GM12875 (cell line): ENCODE results near the gene SYCP3.

Source experiments
- H3K4me3 ChIP-seq: one replicate; pipeline ENCODE4 v1.5.1; 2011; ENCODE audit warnings: low read depth, low read length, control low read depth
- CTCF ChIP-seq: IDR thresholded peaks from 2 replicates; pipeline ENCODE4 v1.5.1; 2011; ENCODE audit warnings: low read depth, mild to moderate bottlenecking, control low read depth, inconsistent platforms, low read length, moderate library complexity, borderline replicate concordance; ENCODE audit not compliant: insufficient read depth

Gene SYCP3

DNA sequence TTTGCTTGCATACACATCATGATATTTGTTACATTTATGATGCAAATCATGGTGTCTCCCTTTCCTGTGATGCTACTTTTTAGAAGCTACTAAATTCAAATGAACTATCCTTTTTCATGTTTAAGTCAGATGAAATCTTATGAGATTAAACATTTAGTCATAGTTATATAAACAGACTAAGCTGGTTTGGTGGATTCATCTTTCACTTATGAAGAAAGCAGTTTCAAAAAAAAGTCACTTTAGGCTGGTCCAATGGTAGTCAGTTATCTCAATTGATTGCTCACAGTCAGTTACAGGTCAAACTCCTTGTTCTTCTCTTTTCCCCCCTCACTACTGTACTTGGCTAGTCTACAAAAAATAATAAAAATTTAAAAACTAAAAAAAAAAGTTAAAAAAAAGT, 19.7 kb downstream of the SYCP3 start:
- H3K4me3 ChIP-seq, result no peak overlapping the region
- TF ChIP-seq CTCF, result no peak

DNA sequence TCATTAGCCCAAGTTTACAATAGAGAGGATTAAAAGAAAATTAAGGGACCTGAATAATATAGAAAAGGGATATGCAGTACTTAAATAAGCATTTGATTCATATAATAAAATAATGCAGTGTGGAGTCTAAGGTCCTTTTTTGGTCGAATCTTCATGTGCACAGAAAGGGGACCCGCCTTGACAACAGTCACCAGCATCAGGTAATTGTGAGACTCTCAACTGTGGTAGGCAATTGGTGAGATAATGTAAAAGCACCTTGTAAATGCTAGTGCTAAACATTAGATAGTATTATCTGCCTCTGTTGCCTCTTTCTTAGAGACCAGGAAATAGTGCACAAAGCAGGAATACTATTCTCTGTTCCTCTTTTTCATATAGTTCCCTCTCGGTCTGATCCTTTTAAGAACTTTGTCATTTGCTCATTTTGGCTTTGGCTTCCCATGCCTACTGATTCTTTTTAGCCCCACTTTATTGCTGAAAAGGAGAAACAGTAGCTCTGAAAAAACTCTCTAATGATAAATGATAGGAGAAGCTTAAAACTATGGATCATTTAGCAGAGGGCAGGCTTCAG, 24.3 kb downstream of the SYCP3 start:
- H3K4me3 ChIP-seq, result no peak overlapping the region
- no peak for TF ChIP-seq CTCF

- H3K4me3 ChIP-seq, result no peak overlapping the region
- no peak for TF ChIP-seq CTCF
Observed at GRCh38 chr12:101713930-101714329, 25.3 kb downstream of the SYCP3 start.

- no peak for TF ChIP-seq CTCF
- H3K4me3 ChIP-seq, result no peak overlapping the region
Observed at GRCh38 chr12:101713059-101713682, 26.1 kb downstream of the SYCP3 start.

DNA sequence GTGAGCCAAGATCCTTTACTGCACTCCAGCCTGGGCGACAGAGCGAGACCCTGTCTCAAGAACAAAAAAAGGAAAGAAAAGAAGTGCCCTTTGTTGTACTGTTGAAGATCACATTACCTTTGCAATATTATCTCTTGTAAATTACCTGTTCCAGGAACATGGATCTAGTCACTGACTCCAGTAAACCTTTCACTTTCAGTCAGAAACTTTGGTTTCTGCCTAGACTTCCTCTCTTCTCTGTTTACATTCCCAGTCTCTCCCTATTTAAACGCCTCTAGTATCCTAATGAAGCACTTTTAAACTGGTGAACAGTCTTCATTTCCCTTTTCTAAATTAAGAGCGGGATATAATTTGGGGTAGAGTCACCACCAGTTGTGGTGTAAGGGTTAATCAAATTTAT, 29.0 kb downstream of the SYCP3 start:
- TF ChIP-seq CTCF, result no peak

DNA sequence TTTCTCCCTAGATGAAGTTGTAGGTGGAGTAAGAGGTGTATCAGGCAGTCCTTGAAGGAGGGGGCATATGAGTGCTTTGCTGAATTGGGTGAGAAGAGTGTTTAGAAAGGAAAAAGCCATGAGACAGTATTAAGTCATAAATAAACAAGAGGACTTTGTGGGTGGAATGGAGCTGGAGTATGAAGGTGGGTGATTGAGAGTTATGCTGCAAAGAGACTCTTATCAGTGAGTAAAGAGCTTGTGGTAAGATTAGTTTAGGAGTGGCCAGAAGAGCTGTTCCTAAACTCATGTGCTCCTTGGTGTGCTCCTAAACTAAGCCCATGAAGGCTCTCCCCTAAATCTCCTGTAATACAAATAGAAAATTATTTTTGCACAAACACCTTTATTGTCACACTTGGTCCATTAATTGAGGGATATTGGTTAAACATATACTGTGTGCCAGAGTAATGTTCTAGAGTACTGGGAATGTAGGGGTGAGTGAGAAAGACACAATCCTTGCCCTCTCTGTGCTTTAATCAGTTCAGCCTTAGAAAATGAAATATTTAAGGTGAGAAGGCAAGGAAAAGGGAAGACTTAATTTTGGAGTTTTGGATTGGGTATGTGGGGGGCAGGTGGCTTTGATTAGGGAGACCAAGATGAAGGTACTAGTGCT, 32.0 kb downstream of the SYCP3 start:
- no peak overlapping the region for H3K4me3 ChIP-seq
- TF ChIP-seq CTCF, result no peak

More for the DNA sequence above, 29.0 kb downstream of the SYCP3 start:
- H3K4me3 ChIP-seq, result no peak overlapping the region

- H3K4me3 ChIP-seq, result no peak overlapping the region
- TF ChIP-seq CTCF, result no peak
Observed at GRCh38 chr12:101706403-101706802, 32.9 kb downstream of the SYCP3 start.
